Cerebellar nuclear complex (tissue), 1 donor: ENCODE data around the gene CAMK2N2.

ENCODE experiments used
- DNase-seq, 2 experiments: peaks; one replicate each; lab custom pipeline; 2025; lab: John Stamatoyannopoulos, UW

The CAMK2N2 gene

DNA sequence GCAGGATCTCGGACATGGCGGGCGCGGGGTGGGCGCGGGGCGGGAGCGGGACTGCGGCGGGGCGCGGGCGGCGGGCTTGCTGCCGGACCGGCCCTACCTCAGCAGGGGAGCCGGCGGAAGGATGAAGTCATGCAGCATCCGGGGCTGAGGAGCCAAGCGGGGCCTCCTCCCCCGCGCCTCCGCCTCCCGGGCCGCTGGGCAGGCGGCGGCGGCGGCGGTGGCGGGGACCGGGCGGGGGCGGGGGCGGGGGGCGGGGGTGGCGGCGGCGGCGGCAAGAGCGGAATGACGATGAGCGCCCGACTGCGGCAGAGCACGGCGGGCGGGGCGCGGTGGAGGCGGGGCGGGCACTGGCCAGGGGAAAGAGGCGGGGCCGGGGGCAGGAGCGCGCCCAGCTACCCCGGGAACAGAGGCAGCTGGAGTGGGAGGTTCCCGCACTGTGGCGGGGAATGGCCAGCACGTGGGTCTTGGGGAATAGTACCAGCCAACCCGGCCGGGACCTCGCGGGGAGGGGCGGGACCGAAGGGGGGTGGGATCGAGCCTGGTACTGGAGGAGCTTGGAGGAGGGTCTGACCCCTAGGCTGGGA is at the start of gene CAMK2N2:
CAMK2N2 (minus strand) TSS at position 284 of the 584 bp plus-strand sequence; CDS start at position 16, 268 bp downstream.
- DNase-seq, result peak in 1 of 2 experiments; percentile 18

DNA sequence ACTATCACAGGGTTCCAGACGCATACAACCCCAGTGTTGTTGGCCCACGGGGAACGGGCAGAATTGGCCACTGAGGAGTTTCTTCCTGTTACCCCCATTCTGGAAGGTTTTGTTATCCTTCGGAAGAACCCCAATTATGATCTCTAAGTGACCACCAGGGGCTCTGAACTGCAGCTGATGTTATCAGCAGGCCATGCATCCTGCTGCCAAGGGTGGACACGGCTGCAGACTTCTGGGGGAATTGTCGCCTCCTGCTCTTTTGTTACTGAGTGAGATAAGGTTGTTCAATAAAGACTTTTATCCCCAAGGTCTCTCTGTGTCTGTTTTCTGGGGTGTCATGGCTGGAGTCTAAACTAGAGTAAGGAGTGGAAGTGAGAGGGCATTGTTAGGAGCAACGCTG is 47.4 kb upstream of the CAMK2N2 start:
- no peak for DNase-seq

DNA sequence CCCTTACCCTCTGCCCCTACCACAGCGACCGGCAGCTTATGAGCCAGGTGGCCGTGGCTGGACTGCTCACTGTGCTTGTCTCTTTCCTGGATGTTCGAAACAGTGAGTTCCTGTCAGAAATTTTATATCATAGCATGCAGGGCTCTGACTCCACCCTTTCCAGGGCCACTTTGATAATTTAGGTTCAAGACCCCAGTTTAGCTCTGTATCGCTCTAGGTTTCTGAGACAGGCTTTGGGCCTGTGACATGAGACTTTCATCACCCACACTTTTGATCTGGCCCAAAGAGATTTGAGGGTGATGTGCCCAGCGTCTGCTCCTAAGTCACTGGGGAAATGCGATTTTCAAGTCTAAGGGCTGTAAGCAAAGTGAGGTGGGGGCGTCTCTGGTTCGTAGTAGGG is 46.6 kb upstream of the CAMK2N2 start:
- no peak for DNase-seq

DNA sequence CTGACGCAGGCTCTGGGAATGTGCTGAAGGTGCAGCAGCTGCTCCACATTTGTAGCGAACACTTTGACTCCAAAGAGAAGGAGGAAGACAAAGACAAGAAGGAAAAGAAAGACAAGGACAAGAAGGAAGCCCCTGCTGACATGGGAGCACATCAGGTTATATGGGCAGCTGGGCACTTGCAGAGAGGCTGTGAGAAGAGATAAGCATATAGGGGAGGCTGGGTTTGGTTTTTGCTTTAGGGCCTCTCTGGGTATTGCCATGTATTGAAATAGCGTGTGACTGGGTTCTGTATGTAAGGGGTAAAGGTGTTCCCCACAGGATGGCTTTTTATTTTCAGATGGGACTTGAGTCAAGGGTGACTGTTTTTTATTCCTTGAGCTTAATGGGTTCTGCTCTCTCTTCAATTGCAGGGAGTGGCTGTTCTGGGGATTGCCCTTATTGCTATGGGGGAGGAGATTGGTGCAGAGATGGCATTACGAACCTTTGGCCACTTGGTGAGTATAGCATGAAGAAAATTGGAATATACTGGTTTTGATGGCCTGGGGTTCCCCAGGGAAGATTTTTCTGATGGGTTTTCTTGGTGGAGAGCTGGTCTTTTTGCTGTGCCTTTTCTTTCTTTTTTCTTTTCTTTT is 45.1 kb upstream of the CAMK2N2 start:
- DNase-seq, result no peak

DNA sequence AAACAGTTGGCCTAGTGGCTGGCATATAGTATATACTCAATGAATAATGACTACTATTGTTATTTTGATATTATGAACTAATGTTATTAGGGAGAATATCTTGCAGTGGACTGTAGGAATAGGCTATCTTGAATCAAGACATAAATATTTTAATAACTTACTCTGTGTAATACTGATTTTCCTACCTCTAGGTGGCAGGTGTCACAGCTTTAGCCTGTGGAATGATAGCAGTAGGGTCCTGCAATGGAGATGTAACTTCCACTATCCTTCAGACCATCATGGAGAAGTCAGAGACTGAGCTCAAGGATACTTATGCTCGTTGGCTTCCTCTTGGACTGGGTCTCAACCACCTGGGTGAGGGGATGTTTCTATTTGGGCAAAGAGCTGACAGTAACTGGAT is 44.2 kb upstream of the CAMK2N2 start:
- DNase-seq, result no peak

DNA sequence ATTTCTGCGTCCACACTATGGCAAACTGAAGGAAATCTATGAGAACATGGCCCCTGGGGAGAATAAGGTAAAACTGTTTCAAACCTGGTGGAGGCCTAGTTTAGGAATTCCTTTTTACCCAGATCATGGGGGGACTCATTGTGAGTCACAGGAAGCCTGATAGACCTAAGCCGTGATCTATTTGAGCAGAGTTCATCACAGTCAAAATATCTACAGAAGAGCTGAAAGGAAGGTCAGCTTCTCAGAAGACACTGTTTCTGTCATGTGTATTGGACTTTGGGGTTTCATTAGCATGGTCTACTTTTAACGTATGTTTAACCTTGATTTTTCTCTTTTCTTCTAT is 39.0 kb upstream of the CAMK2N2 start:
- no peak for DNase-seq

DNA sequence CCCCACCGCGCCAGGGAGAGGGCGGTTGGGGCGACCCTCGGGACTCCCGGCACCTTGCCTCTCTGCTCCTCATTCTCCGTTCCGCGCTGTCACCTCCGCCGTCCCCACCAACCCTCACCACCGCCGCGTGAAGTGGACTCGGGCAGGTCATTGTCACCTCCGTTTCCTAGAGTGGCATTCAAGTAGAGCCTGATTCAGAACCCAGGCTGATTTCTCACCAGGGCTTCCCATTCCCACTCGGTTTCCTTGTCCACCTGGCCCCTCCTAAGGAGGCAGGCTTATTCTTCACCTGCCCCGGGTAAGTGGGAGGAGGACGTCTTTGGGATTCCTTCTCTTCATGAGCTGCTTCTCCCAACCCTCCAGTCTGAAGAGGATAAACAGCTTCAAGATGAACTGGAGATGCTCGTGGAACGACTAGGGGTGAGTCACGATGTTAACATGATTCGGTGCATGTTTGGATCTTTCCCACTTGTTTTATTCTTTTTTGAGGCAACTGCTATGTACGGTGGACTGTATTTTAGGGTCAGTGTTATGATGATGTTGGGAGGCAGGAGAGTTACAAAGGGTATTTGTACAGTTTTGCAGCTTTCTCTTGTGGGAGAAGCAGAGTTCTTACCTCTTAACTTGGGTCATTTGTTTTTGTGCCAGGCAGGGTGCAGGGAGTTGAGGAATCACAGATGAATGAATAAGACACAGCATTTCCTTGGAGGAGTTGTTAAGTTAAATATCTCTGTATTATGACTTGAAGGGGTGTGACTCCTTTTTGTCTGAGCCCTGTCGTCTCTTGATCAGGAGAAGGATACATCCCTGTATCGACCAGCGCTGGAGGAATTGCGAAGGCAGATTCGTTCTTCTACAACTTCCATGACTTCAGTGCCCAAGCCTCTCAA is 38.4 kb upstream of the CAMK2N2 start:
- no peak for DNase-seq

DNA sequence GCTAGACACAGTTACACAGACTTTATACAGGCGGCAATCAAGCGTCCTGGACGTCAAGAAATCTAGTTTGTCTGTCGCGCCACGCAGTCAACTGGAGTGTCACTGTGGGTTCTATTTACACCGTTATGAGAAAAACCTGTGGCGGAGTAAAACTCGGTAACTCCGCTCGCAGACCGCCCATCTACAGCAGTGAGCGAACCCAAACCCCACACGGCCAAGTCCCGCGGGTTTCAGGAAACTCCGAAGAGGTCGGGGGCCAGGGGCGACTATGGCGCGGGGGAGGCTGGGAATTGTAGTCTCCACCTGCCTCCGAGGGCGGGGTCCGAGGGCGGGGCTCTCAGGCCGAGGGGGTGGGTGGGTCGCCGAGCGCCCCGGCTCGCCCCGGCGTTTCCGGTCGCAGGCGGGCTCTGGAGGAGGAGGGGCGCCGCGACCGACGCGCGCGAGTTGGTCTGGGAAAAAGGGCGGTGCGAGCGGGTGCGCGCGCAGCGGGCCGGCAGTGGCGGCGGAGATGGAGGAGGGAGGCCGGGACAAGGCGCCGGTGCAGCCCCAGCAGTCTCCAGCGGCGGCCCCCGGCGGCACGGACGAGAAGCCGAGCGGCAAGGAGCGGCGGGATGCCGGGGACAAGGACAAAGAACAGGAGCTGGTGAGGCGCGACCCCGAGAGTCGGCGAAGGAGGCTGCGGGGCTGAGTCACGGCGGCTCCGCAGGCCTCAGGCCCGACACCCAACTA is 37.6 kb upstream of the CAMK2N2 start, which contains the start of gene PSMD2:
PSMD2 (plus strand) TSS at position 483 of the 729 bp plus-strand sequence; CDS start at position 509, 26 bp downstream.
- DNase-seq, result peak; percentile 77 to 87

DNA sequence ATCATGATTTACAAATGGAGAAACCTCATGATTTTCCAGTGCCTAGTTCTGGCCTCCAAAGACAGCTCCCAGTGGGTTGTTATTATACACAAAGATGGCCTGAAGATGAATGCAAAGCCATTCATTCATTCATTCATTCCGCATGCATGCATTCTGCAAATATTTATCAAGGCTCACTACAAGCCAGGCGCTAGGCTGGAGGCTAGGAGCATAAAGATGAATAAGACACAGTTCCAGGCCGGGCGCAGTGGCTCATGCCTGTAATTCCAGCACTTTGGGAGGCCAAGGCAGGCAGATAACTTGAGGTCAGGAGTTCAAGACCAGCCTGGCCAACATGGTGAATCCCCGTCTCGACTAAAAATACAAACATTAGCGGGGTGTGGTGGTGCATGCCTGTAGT is 35.3 kb upstream of the CAMK2N2 start:
- no peak for DNase-seq

DNA sequence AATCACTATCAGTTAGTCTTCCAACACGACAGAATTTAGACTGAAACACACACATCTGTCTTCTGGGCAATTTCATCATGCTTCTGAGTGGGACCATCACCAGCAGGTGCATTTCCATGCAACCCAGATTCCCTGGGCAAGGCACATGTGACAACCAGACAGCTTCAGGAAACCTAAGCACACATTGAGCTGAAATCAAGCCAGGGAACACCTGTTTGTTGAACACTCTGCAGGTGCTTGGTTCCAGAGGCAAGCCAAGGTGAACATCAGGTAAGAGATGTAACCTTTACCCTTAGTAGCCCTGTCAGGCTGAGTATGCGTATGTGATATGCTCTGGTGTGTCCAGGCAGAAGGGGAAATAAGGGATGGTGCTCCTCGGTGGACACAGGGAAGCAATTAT is 34.4 kb upstream of the CAMK2N2 start:
- DNase-seq, result no peak

DNA sequence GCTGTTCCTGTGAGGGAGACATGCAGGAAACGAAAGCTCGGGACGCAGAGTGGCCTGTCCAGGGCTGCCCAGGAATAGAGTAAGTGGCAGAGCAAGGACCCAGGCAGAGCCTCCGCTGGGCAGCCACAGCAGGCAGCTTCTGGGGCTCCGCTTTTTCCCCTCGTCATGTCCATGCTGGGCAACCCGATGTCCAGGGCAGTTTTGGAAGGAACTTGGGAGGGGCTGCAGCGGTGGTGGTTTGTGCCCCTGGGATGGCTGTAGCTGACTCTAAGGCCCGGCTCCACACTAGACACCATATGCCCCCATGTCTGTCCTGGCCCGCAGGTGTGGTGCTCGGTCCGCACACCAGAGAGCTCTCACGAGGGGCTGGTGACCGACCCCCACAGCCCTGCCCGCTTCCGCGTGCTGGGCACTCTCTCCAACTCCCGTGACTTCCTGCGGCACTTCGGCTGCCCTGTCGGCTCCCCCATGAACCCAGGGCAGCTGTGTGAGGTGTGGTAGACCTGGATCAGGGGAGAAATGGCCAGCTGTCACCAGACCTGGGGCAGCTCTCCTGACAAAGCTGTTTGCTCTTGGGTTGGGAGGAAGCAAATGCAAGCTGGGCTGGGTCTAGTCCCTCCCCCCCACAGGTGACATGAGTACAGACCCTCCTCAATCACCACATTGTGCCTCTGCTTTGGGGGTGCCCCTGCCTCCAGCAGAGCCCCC is 30.5 kb upstream of the CAMK2N2 start:
- DNase-seq, result no peak

DNA sequence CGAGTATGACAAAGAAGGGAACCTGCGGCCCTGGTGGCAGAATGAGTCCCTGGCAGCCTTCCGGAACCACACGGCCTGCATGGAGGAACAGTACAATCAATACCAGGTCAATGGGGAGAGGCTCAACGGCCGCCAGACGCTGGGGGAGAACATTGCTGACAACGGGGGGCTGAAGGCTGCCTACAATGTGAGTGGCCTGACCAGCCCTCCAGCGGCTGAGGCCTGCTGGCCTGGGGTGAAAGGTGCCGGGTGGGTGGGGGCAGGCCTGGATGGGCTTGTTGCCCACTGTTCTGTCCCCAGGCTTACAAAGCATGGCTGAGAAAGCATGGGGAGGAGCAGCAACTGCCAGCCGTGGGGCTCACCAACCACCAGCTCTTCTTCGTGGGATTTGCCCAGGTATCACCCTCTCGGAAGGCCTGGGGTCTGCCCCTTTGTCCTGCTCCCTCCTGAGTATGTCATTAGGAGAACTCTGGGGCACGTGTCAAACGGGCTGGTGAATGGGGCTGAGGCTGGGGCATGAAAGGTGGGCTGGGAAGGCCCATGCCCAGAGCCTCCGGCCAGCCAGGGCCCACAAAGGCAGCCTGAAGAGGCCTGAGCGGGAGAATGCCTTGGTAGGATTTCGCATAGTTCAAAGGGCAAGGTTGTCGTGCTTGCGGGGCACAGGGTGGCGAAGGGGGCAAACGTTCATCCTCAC is 29.8 kb upstream of the CAMK2N2 start:
- no peak for DNase-seq

DNA sequence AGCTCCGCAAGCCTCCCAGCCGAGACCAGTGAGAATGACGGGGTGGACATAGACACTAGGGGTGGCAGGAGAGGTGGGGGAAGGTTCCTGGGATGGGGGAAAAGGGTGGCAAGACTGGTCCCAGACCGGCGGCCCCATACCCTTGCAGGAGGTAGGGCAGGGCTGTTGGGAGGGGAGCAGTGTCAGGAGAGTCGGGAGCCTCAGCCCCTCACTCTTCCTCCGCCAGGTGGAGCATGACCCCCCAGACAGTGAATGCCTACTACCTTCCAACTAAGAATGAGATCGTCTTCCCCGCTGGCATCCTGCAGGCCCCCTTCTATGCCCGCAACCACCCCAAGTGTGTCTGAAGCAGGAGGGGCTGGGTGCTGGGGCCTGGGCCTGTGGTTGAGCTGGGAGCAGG is 29.0 kb upstream of the CAMK2N2 start:
- DNase-seq, result no peak

DNA sequence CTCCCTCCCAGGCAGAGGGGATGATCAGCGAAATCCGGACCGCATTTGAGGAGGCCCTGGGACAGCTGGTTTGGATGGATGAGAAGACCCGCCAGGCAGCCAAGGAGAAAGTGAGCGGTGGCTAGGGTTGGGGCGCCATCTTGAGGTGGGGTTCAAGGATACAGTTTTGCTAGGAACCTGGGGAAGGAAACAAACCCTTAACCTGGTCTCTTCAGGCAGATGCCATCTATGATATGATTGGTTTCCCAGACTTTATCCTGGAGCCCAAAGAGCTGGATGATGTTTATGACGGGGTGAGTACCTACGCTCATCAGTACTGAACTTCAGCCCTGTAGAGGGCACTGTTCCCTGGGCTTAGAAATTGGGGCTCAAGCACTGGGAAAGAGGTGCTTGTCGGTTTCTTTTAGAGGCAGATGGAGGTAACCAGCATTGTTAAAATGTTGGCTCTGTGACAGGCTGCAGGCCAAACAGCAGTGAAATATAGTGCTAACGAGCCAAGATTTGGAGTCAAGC is 28.1 kb upstream of the CAMK2N2 start:
- no peak for DNase-seq

DNA sequence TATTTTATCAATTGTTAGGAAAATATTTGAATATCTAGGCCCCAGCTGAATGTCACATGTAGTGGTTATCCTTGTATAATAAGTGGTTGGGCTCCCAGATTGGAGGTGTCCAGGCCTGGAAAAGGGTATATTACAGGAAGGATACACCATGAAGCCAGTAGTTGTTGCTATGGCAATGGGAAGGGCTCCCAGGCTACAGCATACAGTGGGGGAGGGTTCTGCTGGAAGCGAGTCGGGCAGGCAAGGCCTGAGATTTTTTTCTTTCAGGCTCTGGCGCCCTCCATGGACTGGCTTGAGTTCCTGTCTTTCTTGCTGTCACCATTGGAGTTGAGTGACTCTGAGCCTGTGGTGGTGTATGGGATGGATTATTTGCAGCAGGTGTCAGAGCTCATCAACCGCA is 23.3 kb upstream of the CAMK2N2 start:
- DNase-seq, result peak in 1 of 2 experiments; percentile 9

DNA sequence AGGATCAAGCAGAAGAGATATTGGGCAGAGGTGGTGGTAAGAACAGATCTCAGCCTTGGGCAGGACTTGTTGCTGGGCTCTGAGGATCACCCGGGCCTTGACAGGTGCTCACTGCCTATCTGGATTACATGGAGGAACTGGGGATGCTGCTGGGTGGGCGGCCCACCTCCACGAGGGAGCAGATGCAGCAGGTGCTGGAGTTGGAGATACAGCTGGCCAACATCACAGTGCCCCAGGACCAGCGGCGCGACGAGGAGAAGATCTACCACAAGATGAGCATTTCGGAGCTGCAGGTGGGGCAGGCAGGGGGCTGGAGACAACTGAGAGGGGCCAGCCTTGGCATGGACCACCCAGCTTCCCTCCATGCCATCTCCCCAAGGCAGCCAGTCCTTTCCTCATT is 22.3 kb upstream of the CAMK2N2 start:
- no peak for DNase-seq

DNA sequence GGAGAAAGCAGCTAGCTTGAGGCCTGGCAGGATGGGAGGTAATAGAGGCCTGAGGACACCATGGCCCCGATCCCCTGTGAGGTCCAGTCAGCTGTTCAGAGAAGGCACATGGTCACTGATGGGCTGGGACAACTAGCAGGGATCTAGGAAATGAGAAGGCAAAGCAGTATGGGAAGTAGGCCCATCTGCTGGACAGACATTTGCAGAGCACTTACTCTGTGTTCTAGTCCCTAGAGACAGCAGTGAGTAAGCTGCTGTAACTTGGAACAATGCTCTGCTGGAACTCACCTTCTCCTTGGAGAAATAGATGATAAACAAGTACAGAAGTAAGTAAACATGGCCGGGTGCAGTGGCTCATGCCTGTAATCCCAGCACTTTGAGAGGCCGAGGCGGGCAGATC is 21.6 kb upstream of the CAMK2N2 start:
- no peak for DNase-seq

DNA sequence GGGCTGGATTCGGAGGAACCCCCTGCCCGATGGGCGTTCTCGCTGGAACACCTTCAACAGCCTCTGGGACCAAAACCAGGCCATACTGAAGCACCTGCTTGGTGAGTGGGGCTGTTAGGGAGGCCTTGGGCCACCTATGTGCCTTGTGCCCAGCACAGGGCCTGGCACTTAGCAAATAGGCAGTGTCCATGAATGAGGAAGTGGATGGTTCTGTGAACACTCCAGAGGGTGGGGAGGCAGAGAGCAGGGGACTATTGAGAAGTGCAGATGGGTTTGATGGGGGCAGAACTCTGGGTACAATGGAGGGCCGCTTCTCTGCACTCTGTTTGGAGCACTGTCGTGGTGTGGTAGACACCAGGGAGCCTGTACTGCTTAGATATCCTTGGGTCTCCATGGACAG is 16.0 kb upstream of the CAMK2N2 start:
- no peak for DNase-seq

DNA sequence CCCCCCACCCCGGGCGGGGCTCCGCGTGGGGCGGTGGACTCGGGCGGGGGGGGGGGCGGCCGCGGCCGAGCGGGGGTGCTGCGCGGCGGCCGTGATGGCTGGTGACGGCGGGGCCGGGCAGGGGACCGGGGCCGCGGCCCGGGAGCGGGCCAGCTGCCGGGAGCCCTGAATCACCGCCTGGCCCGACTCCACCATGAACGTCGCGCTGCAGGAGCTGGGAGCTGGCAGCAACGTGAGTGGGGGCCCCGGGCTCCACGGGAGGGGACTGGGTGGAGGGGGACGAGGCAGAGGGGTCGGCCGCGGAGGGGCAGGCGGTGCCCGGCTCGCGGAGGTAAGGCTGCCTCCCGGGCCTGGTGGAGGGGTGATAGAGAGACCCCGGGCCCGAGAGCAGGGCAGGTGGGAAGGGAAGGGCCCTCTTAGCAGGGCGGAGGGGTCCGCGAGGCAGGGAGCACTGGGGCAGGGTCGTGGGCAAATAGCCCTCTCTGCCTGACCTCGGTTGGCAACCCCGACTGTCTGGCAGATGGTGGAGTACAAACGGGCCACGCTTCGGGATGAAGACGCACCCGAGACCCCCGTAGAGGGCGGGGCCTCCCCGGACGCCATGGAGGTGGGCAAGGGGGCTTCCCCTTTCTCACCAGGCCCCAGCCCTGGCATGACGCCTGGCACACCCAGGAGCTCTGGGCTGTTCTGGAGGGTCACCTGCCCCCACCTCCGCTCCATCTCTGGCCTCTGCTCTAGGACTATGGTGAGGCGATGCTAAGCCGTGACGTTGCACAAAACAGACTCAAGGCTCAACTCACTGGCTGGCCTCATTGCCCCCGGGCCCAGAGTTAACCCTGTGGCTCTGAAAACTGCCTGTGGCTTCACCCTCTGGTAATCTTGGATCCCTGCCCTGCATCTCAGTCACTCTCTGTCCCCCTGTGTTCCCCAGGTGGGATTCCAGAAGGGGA is 14.9 kb upstream of the CAMK2N2 start, which contains the start of gene ECE2:
ECE2 (plus strand) TSS at position 62 of the 950 bp plus-strand sequence; CDS start at position 194, 132 bp downstream.
- DNase-seq, result no peak

DNA sequence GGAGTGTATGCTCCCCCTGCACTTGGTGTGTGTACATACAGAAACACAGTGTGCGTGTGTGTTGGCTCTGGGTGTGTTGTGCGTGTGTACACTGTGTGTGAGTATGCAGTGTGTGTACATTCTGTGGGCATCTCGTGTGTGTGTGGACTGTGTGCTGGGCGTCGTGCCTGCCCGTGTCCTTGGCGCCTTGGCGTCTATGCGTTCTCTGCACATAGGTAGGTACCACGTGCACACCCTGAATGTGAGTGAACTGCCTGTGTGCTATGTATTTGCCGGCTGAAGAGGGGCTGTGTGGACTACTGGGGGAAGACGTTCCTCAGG is 14.0 kb upstream of the CAMK2N2 start:
- no peak for DNase-seq
